ENCODE results near the gene HS3ST6.
"Not testable (repeated sequence)": the region's sequence is repeated elsewhere in the genome, so short reads cannot be mapped to it uniquely, and the experiment has no call there.

Gene HS3ST6

GRCh38 chr16:1876066-1876465 lies 42.1 kb downstream of the HS3ST6 start:
- not testable (repeated sequence) for DNase-seq

DNA sequence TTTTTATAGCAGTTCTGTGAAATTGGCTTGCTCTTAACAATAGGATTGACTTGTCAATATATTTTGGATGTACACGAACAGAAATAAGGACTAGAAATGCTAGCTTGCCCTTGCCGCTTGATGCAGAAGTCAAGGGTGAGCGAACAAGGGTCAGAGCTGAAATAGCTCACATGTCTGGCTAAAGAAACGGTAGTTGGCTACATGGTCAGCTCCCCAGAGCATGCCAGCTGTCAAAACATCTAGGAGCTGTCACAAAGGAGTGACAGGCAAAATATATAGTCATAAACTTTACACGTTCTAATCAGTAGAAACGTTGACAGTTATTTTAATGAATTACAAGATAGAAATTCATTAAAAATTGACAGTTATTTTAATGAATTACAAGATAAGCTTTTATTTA lies 43.4 kb downstream of the HS3ST6 start:
- DNase-seq, result no peak

DNA sequence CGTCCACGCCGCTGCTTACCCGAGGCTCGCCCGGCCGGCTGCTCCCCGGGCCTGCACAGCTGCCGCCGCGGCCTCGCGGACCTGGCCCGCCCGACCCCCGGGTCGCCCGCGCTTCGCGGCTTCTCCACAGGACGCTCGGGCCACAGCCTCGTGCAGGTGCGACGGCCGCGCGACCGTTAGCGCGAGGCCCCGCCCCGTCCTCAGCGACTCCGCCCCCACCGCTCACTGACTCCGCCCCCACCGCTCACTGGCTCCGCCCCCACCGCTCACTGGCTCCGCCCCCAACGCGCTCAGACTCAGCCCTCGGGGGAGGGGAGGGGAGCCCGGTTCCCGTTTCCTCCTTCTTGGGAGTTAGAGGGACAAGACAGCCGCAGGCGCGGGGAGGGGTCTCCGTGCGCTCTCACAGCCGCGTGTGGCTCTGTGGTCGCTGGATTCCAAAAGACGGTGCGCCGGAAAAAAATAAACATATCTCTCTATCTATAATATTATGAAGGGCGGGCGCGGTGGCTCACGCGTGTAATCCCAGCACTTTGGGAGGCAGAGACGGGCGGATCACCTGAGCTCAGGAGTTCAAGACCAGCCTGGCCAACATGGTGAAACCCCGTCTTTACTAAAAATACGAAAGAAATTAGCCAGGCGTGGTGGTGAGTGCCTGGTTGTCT lies 46.1 kb downstream of the HS3ST6 start, which contains the start of gene MEIOB:
MEIOB (minus strand) TSS at position 191 of the 662 bp plus-strand sequence. CDS start 3,989 bp downstream, outside the sequence.
- peak; percentile 16 for DNase-seq

- DNase-seq, result no peak
Measured at GRCh38 chr16:1870365-1871082, 47.7 kb downstream of the HS3ST6 start.

- DNase-seq, result no peak
Measured at GRCh38 chr16:1865902-1866690, 52.1 kb downstream of the HS3ST6 start.

GRCh38 chr16:1863681-1864460 lies 54.3 kb downstream of the HS3ST6 start:
- peak; percentile 44 for DNase-seq

GRCh38 chr16:1862394-1862793 lies 55.8 kb downstream of the HS3ST6 start:
- DNase-seq, result no peak

DNA sequence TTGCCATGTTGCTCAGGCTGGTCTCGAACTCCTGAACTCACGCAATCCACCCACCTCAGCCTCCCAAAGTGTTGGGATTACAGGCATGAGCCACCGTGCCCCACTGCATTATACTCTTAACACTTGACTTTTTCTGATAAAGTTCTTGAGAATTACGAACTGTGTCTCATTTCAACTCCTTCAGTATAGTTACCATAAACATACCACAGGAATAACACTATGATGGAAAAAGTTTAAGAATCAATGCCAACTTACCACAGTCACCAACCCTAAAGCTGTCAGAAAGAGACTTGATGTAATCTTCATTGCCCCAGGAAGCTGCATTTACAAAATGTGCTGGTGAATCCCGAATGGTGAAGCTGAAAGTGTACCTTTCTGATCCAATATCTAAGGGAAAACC lies 56.5 kb downstream of the HS3ST6 start:
- DNase-seq, result no peak
